HCT116 (cell line): ENCODE results near the gene TMEM59L. TPM values are rescaled to one million over a fixed set of nuclear protein-coding genes. Genes with fewer than 3 reads are reported as not detected.

Experiments used
- ATAC-seq: fragments of 200-7000 bp; cut with Tn5 transposase; 2 replicates; pipeline ENCODE4 v1.9.1; 2020; ENCODE audit warnings: mild to moderate bottlenecking, moderate library complexity
- BruUV-seq: library from RNA; stranded (reverse); fragments of 400-500 nt; replicated peaks from 2 replicates; lab custom pipeline; 2021; lab: Mats Ljungman, UMichigan
- CTCF ChIA-PET: fragments of 300-600 bp; sonication (Branson Sonifier 250); formaldehyde crosslinking; loops from one replicate; lab custom pipeline; 2021; ENCODE audit warnings: antibody characterized with exemption; lab: Charles Lee
- POLR2A ChIA-PET: fragments of 300-600, 350-600 bp; sonication (Branson Sonifier 250); formaldehyde crosslinking; loops from one replicate; lab custom pipeline; 2021; ENCODE audit warnings: antibody characterized with exemption; lab: Charles Lee
- RAD21 ChIA-PET, 2 experiments: fragments of 300-600 bp; sonication (Branson Sonifier 250); formaldehyde crosslinking; loops; one replicate each; lab custom pipeline; 2023; ENCODE audit warnings: low total read pairs in 2 of 2; ENCODE audit not compliant: uncharacterized antibody in 2 of 2, unreplicated experiment in 2 of 2, low non-redundant PET in 1 of 2; lab: Charles Lee
- DNase-seq: peaks from one replicate; pipeline ENCODE4 v3.0.0-alpha.2; 2010; ENCODE audit warnings: low read depth, low spot score
- H2AFZ ChIP-seq: fragments of 200-600 bp; shearing (Covaris generic), sonication (generic); 2 replicates; pipeline ENCODE4 v1.6.1; 2017; ENCODE audit warnings: low read depth, mixed run types, mixed read lengths, antibody characterized with exemption, low read length; ENCODE audit not compliant: poor library complexity, severe bottlenecking
- H3K27ac ChIP-seq: 2 replicates; pipeline ENCODE4 v1.5.1; 2012; ENCODE audit warnings: low read depth, low read length
- H3K27me3 ChIP-seq: fragments of 200-600 bp; sonication (generic); 2 replicates; pipeline ENCODE4 v1.6.1; 2016; ENCODE audit warnings: mixed run types, low read length, mixed read lengths; ENCODE audit not compliant: insufficient read depth
- H3K36me3 ChIP-seq, 2 experiments: fragments of 200-500 bp in 1 of 2; fragments of 200-600 bp in 1 of 2; sonication (Bioruptor generic) in 1 of 2; sonication (generic) in 1 of 2; 2 replicates each; pipeline versions ENCODE4 v1.5.1 to v1.6.1; 2014 to 2016; ENCODE audit warnings: low read length in 2 of 2, inconsistent platforms in 1 of 2, mixed read lengths in 1 of 2, mixed run types in 1 of 2; ENCODE audit not compliant: insufficient read depth in 2 of 2, control insufficient read depth in 1 of 2
- H3K4me1 ChIP-seq, 2 experiments: fragments of 200-600 bp in 1 of 2; sonication (generic) in 1 of 2; 2 replicates each; pipeline versions ENCODE4 v1.5.1 to v1.6.1; 2012 to 2017; ENCODE audit warnings: low read length in 2 of 2, inconsistent platforms in 1 of 2, mild to moderate bottlenecking in 1 of 2, mixed read lengths in 1 of 2, mixed run types in 1 of 2, moderate library complexity in 1 of 2; ENCODE audit not compliant: insufficient read depth in 2 of 2, control insufficient read depth in 1 of 2
- H3K4me2 ChIP-seq: fragments of 200-600 bp; sonication (generic); 2 replicates; pipeline ENCODE4 v1.6.1; 2017; ENCODE audit warnings: mixed run types, low read length, mixed read lengths
- H3K4me3 ChIP-seq, 2 experiments: fragments of 200-600 bp in 1 of 2; sonication (generic) in 1 of 2; replicated peaks in 1 of 2; 2 replicates each; pipeline ENCODE4 v1.5.1; 2011 to 2016; ENCODE audit warnings: low read length in 2 of 2, control low read depth in 1 of 2, low read depth in 1 of 2, mild to moderate bottlenecking in 1 of 2, mixed read lengths in 1 of 2, mixed run types in 1 of 2
- H3K79me2 ChIP-seq: fragments of 200-600 bp; sonication (generic); 2 replicates; pipeline ENCODE4 v1.6.1; 2017; ENCODE audit warnings: mild to moderate bottlenecking, mixed run types, low read length, moderate library complexity, mixed read lengths; ENCODE audit not compliant: insufficient read depth
- H3K9ac ChIP-seq: fragments of 200-600 bp; sonication (generic); 2 replicates; pipeline ENCODE4 v1.6.1; 2016; ENCODE audit warnings: low read length, mixed read lengths
- H3K9me2 ChIP-seq: fragments of 200-600 bp; sonication (generic), shearing (Covaris generic); 2 replicates; pipeline ENCODE4 v1.6.1; 2017; ENCODE audit warnings: mixed run types, mild to moderate bottlenecking, moderate library complexity; ENCODE audit not compliant: insufficient read depth
- H3K9me3 ChIP-seq, 2 experiments: fragments of 200-500 bp in 1 of 2; fragments of 200-600 bp in 1 of 2; sonication (Bioruptor generic) in 1 of 2; sonication (generic) in 1 of 2; 2 replicates each; pipeline ENCODE4 v1.6.1; 2014 to 2017; ENCODE audit warnings: low read length in 2 of 2, mixed read lengths in 2 of 2, inconsistent platforms in 1 of 2, low read depth in 1 of 2, mild to moderate bottlenecking in 1 of 2, mixed run types in 1 of 2, moderate library complexity in 1 of 2; ENCODE audit not compliant: control insufficient read depth in 1 of 2, insufficient read depth in 1 of 2
- H4K20me1 ChIP-seq: fragments of 200-600 bp; sonication (generic), shearing (Covaris generic); 2 replicates; pipeline ENCODE4 v1.6.1; 2017; ENCODE audit warnings: mixed run types, mild to moderate bottlenecking, moderate library complexity; ENCODE audit not compliant: insufficient read depth
- EZH2 ChIP-seq: fragments of 200-600 bp; sonication (generic); IDR thresholded peaks from 2 replicates; pipeline ENCODE4 v1.6.1; 2017; ENCODE audit warnings: antibody characterized with exemption, mixed run types
- EZH2phosphoT487 ChIP-seq: fragments of 200-600 bp; IDR thresholded peaks from 2 replicates; pipeline ENCODE4 v1.6.1; 2018; ENCODE audit warnings: antibody characterized with exemption, borderline replicate concordance
- JUND ChIP-seq: IDR thresholded peaks from 2 replicates; pipeline ENCODE4 v1.6.1; 2012
- POLR2A ChIP-seq: IDR thresholded peaks from 2 replicates; pipeline ENCODE4 v1.7.0; 2011; ENCODE audit warnings: borderline replicate concordance; ENCODE audit not compliant: insufficient read depth, insufficient read length; ENCODE audit errors: extremely low read depth
- RAD21 ChIP-seq: IDR thresholded peaks from 2 replicates; pipeline ENCODE4 v1.6.1; 2012; ENCODE audit warnings: low read depth, mild to moderate bottlenecking
- REST ChIP-seq: IDR thresholded peaks from 2 replicates; pipeline ENCODE4 v1.6.1; 2012; ENCODE audit warnings: low read depth
- SIN3A ChIP-seq: IDR thresholded peaks from 2 replicates; pipeline ENCODE4 v1.6.1; 2012; ENCODE audit warnings: low read depth
- SP1 ChIP-seq: IDR thresholded peaks from 2 replicates; pipeline ENCODE4 v1.6.1; 2012; ENCODE audit warnings: low read depth
- TCF7L2 ChIP-seq: IDR thresholded peaks from 2 replicates; pipeline ENCODE4 v1.7.0; 2011; ENCODE audit warnings: borderline replicate concordance, inconsistent platforms; ENCODE audit not compliant: insufficient read depth, insufficient read length; ENCODE audit errors: extremely low read depth
- ZBTB33 ChIP-seq: IDR thresholded peaks from 2 replicates; pipeline ENCODE4 v1.6.1; 2011; ENCODE audit warnings: mild to moderate bottlenecking, low read length, moderate library complexity; ENCODE audit not compliant: insufficient replicate concordance; ENCODE audit errors: extremely low read depth
- ZFX ChIP-seq: fragments of 450-650 bp; IDR thresholded peaks from 2 replicates; pipeline ENCODE4 v1.6.1; 2017
- ZNF274 ChIP-seq: fragments of 200-500 bp; sonication (Bioruptor generic); IDR thresholded peaks from 2 replicates; pipeline ENCODE4 v1.6.1; 2014; ENCODE audit warnings: mild to moderate bottlenecking, low read depth, low read length, inconsistent platforms
- intact Hi-C: fragments of 100-400 bp; cut with micrococcal nuclease; formaldehyde crosslinking; loops from 2 replicates; pipeline ENCODE4 v1.10.0; 2022
- total RNA-seq: library from RNA; stranded (reverse); gene quantifications from one replicate; pipeline ENCODE4 v1.2.1, GENCODE V29; 2021; ENCODE audit not compliant: unreplicated experiment
- TF ChIP-seq, protein P1 (sequence below): IDR thresholded peaks from 2 replicates; pipeline ENCODE4 v1.6.1; 2012

Gene TMEM59L
- total RNA-seq, 1 experiment from 2014 or later, result 14.3 TPM

GRCh38 chr19:18593367-18594095 lies 19.1 kb upstream of the TMEM59L start:
- no peak for DNase-seq
- ATAC-seq, result no peak
- Histone ChIP-seq H3K4me3 (peak overlapping the region; percentile 37 to 54), H3K79me2 (peaks cover 13% of the 10 kb centered on the region; the same call in 1 of the 2 replicates), H2AFZ (no peak overlapping the region), H3K9me2 (no peaks in the 10 kb centered on the region), H3K27me3 (no peaks in the 10 kb centered on the region), H3K4me2 (peak overlapping the region; percentile 85), H4K20me1 (no peaks in the 10 kb centered on the region), H3K9me3 (no peaks in the 10 kb centered on the region), H3K9ac (peak overlapping the region; percentile 63), H3K4me1 (peaks cover 15 to 42% of the 10 kb centered on the region in 2 experiments; a peak in 3 of 4 replicates), H3K36me3 (0 out of 4 replicates have a peak, but pooled peaks cover 0 to 4% of the 10 kb centered on the region in 2 experiments), H3K27ac (peak overlapping the region; percentile 52)
- POLR2A ChIA-PET, result interaction anchor here (0.6 kb wide), 1 partner anchor 153 kb away, joined by 3 read pairs; no protein-coding TSS in a partner anchor
- no TSS peak for BruUV-seq
- CTCF ChIA-PET, result interaction anchor here (0.5 to 7.5 kb wide), 12 partner anchors 9 to 254 kb away, joined by 3 to 39 read pairs (median 4); partner anchors contain the start of genes CRLF1, TMEM59L and UBA52
- intact Hi-C loops, result loop anchor here (5.0 kb wide), 2 partner anchors 44 to 126 kb away; partner anchors contain the start of gene KLHL26
- TF ChIP-seq TCF7L2 (no peak), ZFX (no peak), EZH2phosphoT487 (no peak), SIN3A (no peak), POLR2A (no peak), EZH2 (no peak), ZNF274 (no peak), REST (no peak), JUND (no peak), SP1 (no peak), RAD21 (no peak), ZBTB33 (no peak)
- TF ChIP-seq, protein P1, sequence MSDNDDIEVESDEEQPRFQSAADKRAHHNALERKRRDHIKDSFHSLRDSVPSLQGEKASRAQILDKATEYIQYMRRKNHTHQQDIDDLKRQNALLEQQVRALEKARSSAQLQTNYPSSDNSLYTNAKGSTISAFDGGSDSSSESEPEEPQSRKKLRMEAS, result no peak
- RAD21 ChIA-PET, result interaction anchor here (0.7 to 0.8 kb wide), 2 partner anchors 72 to 83 kb away, joined by 3 to 4 read pairs; partner anchors contain the start of gene ELL (in 1 of the 2)
